GM19351 (cell line): ENCODE data around the gene NSG1.
"Not testable (repeated sequence)": the region's sequence is repeated elsewhere in the genome, so short reads cannot be mapped to it uniquely, and the experiment has no call there.

Experiments used
- ATAC-seq: cut with Tn5 transposase; IDR thresholded peaks from one replicate; pipeline ENCODE4 v1.9.1; 2021; ENCODE audit warnings: mild to moderate bottlenecking, moderate library complexity; ENCODE audit not compliant: unreplicated experiment

The NSG1 gene

GRCh38 chr4:4461850-4462249 lies 74.9 kb downstream of the NSG1 start:
- ATAC-seq: no peak

- no peak for ATAC-seq
These were observed 76.1 kb downstream of the NSG1 start for GRCh38 chr4:4462970-4463369.

GRCh38 chr4:4465238-4465637 lies 78.3 kb downstream of the NSG1 start:
- not testable (repeated sequence) for ATAC-seq
